Transverse colon (tissue), 3 donors: Measurements from ENCODE around the gene P2RX5.

ENCODE experiments used
- CTCF ChIP-seq, 5 experiments: fragments of 200-600 bp in 3 of 5; fragments of 450-650 bp in 2 of 5; sonication (generic) in 3 of 5; IDR thresholded peaks; 1 replicate in 2 of 5; 2 replicates in 3 of 5; pipeline ENCODE4 v1.5.1; 2016 to 2017; ENCODE audit warnings: antibody characterized with exemption in 5 of 5, inconsistent platforms in 3 of 5, mild to moderate bottlenecking in 2 of 5, moderate library complexity in 1 of 5
- EP300 ChIP-seq: sonication (generic); formaldehyde crosslinking; IDR thresholded peaks from one replicate; pipeline ENCODE4 v1.6.1; 2017; ENCODE audit warnings: antibody characterized with exemption, low read depth

- TF ChIP-seq CTCF (IDR thresholded peaks at IDR 0.05) = no peak
- TF ChIP-seq EP300 = no peak
These were observed 43.6 kb upstream of the P2RX5 start for GRCh38 chr17:3739422-3740124.
